GM21423 (cell line): ENCODE results near the gene MAEA.

Experiments
- ATAC-seq: cut with Tn5 transposase; IDR thresholded peaks from one replicate; pipeline ENCODE4 v1.9.1; 2021; ENCODE audit warnings: mild to moderate bottlenecking, moderate library complexity; ENCODE audit not compliant: unreplicated experiment

MAEA gene

GRCh38 chr4:1298461-1298860, 8.8 kb downstream of the MAEA start:
- no peak for ATAC-seq

DNA sequence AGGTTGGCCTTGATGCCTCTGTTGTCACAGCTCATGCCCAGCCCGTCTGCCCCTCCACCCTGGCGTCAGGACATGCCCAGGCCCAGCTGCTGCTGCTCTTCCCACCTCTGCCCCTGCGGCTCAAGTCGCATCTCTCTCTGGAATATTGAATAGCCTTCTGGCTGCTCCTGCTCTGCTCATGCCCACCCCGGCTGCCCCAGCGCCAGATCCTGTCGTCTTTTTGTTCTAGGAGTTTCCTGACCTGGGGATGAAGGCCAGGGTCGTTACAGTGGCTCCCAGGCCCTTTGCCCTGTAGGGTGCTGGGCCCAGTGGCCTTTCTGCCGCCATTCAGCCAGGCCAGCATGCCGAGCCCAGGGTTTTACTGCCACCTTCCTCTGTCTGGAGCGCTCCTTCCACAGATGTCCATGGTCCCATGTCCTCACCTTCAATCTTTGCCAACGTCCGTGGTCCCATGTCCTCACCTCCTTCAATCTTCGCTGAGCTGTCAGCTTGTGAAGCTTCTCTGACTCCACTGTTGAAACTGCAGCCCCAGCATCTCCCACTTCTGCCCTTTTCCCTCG, 9.7 kb downstream of the MAEA start:
- no peak for ATAC-seq

DNA sequence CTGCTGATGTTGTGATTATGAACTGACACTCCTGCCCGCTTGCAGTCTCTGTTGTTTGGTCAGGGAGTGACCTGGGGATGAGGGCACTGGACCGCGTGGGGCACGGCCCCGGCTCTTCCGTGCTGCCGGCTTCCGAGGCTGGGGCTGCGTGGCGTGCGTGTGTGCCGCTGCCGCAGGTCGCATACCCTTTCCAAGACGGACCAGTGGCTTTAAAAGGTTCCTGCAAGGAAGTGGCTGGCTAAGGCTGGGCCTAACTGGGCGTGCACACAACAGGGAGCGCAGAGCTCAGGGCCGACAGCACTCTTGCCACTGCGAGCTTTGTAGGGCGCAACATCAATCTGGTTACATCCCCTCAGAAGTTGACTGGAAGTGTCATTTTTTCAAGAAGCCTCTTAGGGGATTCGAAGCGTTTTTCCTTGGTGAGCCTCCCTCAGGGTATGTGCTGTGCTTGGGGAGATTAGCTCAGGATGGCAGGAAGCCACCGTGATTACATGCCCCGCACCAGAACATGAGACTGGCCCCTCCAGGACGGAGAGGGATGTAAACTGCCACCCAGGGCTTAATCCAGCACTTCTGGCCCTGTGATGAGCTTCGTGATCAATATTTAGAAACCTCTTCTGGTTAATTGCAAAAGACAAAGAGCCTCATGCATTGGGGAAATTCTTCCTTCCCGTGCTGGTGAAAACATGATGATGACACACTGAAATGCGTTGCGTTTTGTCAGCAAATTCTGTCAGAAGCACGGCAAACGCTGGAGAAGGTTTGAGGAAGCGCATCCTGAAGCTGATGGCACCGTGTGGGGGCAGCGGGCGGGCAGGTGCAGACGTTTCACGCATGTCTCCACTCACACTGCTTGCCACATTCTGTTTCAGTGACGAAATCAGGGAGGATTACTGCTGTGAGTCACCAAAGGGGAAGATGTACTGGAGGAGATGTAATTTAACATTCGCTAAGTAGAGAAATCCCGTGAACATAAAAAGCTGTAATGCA, 11.1 kb downstream of the MAEA start:
- ATAC-seq, result no peak

DNA sequence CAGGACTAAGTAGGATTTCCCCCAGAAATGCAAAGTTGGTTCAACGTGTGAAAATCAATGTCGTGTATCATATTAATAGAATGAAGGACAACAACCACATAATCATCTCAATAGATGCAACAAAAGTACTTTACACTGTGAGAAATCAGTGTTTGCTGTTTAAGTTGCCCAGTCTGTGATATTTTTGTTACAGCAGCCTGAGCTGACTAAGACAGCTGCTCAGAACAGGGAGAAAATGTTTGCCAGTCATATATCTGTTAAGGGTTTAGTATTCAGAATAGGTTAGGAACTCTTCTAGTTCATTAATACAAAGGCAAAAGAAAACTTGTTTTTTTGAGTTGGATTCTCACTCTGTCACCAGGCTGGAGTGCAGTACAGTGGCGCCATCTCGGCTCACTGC, 12.5 kb downstream of the MAEA start:
- ATAC-seq, result no peak

GRCh38 chr4:1305261-1305711, 15.6 kb downstream of the MAEA start:
- ATAC-seq, result no peak

- no peak for ATAC-seq
Observed at GRCh38 chr4:1305781-1306455, 16.2 kb downstream of the MAEA start.

DNA sequence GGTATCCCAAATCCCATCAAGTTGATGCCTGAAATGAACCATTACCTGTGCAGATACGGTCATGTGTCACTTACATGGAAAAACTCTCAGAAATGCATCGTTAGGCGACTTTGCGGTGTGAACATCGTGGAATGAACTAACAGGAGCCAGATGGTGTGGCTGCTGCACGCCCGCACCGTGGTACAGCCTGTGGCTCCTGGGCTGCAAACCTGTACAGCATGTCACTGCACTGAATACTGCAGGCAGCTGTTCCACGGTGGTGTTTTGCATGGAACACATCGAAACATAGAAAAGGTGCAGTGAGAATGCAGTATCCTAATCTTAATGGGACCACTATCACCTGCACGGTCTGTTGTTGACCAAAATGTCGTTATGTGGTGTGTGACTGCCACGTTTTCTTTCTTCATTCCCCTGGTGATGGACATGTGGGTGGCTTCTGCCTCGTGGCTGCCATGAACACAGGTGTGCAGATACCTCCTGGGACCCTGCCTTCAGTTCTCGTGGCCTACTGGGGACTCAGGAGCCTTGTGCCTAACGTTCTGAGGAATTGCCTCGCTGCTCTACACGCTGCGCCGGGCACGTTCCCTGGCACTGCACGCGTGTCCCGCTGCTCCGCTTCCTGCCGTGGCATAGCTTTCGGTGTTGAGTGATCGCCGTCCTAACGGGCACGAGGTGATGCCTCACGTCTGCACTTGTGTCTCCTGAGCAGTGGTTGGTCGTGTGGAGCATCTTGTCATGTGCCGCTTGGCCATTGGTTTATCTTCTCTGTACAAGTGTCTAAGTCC, 18.5 kb downstream of the MAEA start:
- no peak for ATAC-seq

GRCh38 chr4:1309261-1310010, 19.7 kb downstream of the MAEA start:
- ATAC-seq, result peak; percentile 87

- no peak for ATAC-seq
Observed at GRCh38 chr4:1310031-1310795, 20.5 kb downstream of the MAEA start.

- ATAC-seq, result no peak
Observed at GRCh38 chr4:1310796-1311631, 21.3 kb downstream of the MAEA start.

DNA sequence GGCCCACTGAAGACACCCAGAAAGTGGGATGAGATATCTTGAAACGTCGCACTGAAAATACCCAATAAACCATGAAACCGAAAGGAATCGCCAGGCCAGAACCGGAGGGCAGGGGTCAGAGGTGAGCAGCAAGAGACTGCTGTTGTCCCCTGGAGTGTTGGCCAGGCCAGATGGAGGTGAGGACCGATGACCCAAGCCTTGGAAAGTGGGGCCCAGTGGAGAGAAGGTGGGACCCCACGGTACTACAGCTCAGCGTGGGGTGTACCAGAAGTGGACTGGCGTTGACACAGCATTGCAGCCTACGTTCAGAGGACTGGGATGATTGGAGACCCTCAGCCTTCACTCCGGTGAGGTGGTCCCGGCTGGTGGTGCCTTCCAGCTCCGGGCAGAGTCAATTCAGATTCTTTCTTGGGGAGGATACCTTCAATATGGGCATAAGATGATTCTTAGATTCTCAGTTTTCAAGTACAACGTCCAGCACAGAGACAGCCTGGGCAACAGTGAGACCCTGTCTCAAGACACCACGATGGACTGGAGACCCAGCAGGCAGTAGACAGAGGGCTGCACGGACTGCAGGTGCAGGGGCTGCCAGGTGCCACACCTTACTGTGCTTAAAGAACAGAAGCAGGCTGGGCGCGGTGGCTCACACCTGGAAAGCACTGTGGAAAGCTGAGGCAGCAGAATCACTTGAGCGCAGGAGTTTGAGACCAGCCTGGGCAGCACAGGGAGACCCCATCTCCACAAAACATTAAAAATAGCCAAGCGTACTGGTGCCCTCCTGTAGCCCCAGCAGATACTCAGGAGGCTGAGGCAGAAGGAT, 23.3 kb downstream of the MAEA start:
- ATAC-seq, result no peak

DNA sequence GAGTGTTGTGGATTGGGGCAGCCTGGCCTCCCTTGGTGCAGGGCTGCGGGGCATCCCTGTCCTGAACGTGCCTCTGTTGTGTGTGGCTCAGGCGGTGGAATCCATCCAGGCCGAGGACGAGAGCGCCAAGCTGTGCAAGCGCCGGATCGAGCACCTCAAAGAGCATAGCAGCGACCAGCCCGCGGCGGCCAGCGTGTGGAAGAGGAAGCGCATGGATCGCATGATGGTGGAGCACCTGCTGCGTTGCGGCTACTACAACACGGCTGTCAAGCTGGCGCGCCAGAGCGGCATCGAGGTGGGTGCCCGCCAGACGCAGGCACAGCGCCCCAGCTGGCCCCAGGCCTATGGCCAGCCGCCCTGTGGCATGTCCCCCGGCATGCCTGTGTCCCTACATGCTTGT, 25.6 kb downstream of the MAEA start:
- no peak for ATAC-seq

DNA sequence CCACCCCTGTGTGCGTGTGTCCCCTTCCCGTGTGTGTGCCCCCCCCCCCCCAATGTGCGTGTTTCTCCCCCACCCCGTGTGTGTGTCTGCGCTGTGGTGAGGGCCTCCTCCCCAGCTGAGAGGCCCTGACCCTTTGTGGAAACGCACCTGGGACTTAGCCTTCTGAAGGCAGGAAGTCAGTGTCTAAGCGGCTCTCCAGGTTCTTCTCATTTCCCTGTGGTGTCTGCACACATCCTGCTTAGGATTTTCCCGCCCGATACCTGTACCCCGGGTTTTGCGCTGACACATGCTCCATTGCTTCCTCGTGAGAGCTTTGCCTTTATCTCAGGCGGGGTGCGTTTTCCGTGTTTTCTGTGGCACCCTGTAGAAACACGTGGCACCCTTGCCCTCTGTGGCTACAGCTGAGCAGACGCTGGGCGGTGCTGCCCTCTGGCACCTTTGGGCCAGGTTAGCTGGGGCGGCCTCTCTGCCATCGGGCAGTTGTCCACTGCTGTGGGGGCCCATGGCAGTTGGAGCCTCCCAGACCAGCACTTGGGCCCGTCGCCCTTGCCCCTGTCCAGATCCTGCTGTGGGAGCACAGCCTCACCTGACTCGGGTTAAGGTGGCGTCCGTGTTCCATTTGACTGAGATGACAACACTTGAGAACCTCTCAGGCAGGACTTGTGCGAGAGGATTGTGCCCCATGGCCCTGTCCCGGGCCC, 26.3 kb downstream of the MAEA start:
- no peak for ATAC-seq

- ATAC-seq, result no peak
Observed at GRCh38 chr4:1316537-1317168, 27.0 kb downstream of the MAEA start.

DNA sequence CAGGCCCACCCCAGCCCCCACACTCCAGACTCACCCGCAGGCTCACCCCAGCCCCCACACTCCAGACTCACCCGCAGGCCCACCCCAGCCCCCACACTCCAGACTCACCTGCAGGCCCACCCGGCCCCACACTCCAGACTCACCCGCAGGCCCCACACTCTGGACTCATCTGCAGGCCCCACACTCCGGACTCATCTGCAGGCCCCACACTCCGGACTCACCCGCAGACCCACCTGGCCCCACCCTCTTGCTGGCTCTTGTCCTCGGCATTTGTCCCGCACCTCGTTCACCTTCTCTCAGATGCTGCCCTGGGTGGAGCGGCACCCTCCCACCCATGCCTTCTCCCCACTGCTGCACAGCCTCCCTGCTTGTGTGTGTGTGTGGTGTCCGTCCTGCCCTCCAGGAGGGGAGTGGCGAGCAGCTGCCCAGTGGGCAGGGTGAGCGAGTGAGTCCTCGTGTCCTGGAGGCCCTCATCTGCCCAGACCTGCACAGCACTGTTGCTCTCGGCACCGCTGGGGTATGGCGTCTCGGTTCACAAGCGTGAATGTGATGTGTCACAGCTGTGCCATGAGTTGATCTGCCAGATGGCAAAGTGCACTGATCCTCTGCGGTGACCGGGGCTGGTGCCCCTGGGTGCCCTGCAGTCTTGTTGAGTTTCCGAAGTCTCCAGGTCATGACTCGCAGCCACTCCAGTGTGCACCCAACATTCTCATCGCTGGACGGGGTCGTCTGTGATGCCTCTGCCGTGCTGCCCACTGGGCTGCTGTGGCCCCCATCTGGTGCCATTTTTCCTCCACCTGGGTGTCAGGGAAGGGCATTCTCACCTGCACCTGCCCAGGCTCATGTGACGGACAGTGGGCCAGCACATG, 27.7 kb downstream of the MAEA start:
- no peak for ATAC-seq

DNA sequence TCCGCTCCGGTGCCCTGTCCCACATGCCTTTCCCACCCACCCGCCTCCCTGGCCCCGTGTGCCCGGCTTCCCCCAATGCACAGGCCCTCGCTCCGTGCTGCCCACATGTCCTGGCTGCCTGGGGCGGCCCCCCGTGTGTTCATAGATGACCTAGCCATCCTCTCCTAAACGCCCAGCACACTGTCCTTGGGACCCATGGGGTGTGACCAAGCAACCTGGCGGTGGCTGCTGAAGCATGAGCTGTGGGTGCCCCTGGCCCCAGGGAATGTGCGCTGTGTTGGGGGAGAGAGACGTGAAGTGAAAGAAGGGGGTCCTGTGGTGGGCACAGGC, 28.3 kb downstream of the MAEA start:
- ATAC-seq, result no peak
